Measurements from ENCODE around the gene PDE3A.

DNA sequence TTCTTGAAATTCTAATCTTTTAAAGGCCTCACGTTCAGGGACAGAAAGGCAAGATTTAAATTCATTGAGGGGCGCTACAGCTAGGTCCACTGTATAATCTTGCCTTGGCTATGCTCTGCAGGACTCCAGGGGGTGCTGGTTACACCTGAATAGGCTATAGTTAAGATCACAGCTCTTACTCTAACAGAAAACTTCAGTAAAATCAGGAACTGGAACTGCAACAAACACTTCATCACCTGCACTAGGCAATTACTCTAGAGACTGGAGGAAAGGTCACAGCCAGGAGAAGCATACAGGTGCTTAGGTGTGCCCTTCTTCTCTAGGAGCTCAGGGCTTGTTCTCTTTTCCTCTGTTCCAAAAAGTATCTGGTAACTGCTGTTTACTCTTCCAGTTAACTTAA lies 347.7 kb downstream of the PDE3A start:
- TF ChIP-seq, protein P1, sequence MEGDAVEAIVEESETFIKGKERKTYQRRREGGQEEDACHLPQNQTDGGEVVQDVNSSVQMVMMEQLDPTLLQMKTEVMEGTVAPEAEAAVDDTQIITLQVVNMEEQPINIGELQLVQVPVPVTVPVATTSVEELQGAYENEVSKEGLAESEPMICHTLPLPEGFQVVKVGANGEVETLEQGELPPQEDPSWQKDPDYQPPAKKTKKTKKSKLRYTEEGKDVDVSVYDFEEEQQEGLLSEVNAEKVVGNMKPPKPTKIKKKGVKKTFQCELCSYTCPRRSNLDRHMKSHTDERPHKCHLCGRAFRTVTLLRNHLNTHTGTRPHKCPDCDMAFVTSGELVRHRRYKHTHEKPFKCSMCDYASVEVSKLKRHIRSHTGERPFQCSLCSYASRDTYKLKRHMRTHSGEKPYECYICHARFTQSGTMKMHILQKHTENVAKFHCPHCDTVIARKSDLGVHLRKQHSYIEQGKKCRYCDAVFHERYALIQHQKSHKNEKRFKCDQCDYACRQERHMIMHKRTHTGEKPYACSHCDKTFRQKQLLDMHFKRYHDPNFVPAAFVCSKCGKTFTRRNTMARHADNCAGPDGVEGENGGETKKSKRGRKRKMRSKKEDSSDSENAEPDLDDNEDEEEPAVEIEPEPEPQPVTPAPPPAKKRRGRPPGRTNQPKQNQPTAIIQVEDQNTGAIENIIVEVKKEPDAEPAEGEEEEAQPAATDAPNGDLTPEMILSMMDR (conservative IDR thresholded peaks at IDR 0.05): peak; percentile 75
- TF ChIP-seq ZFX (IDR thresholded peaks at IDR 0.05): no peak
